Measurements from ENCODE around the gene TEKT3. TPM values are rescaled to one million over a fixed set of nuclear protein-coding genes. Genes with fewer than 3 reads are reported as not detected.
A peak's percentile ranks its signal among the peaks of the same experiment; 100 is the strongest.

The TEKT3 gene
- total RNA-seq, 4 donors from 2014 or later = not detected

DNA sequence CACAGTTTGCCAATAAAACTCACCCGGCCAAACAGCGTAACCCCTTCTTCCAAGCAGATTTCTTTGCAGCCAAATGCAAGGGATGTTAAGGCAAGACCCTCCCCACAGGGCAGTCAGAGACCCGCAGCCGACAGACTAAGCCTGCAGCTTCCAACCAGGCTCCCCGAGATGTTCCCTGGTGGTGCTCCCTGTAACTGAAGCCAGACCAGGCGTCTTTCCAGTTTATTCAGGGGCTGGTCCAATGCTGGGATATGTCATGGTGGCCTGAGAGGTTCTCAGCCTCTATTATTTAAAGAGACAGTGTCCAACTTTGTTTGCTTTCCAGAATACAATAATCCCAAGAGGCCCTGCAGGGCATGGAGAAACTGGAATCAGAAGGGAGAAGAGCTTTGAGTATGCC is 76.3 kb downstream of the TEKT3 start, which contains the start of gene PMP22:
TSS of gene PMP22 (minus strand) at position 196 of the 400 bp plus-strand sequence. CDS start 4,599 bp downstream, outside the sequence.
- no peaks in the 10 kb centered on the region for H3K9me3 ChIP-seq
- no peaks in the 10 kb centered on the region for H3K36me3 ChIP-seq
- peak within 1 kb of the TSS in 3 of 4 donors; percentile 11 to 78 (median 18) for H3K4me3 ChIP-seq
- H3K4me1 ChIP-seq = peaks cover 21 to 23% of the 10 kb centered on the region in 2 donors
- in situ Hi-C loops (cut with MboI; ENCODE audit: low sequenced_read_pairs in 4 of 4) (loop anchor here in 3 of 4 donors (25.0 kb wide), 1 partner anchor 147 kb away; no protein-coding TSS in a partner anchor), intact Hi-C loops (cut with DNase I; ENCODE audit: low total_unique reads) (no loop called here)
- no peaks in the 10 kb centered on the region for H3K27me3 ChIP-seq
- H3K27ac ChIP-seq = peak within 1 kb of the TSS; percentile 94 to 98 (median 96)
- no peak for ATAC-seq
- TF ChIP-seq POLR2A (IDR thresholded peaks at IDR 0.05) = peak in 1 of 2 donors; percentile 7
- TF ChIP-seq, protein P1, sequence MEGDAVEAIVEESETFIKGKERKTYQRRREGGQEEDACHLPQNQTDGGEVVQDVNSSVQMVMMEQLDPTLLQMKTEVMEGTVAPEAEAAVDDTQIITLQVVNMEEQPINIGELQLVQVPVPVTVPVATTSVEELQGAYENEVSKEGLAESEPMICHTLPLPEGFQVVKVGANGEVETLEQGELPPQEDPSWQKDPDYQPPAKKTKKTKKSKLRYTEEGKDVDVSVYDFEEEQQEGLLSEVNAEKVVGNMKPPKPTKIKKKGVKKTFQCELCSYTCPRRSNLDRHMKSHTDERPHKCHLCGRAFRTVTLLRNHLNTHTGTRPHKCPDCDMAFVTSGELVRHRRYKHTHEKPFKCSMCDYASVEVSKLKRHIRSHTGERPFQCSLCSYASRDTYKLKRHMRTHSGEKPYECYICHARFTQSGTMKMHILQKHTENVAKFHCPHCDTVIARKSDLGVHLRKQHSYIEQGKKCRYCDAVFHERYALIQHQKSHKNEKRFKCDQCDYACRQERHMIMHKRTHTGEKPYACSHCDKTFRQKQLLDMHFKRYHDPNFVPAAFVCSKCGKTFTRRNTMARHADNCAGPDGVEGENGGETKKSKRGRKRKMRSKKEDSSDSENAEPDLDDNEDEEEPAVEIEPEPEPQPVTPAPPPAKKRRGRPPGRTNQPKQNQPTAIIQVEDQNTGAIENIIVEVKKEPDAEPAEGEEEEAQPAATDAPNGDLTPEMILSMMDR (IDR thresholded peaks at IDR 0.05 in 4 of 5, conservative IDR thresholded peaks at IDR 0.05 in 1 of 5) = no peak
- peak; percentile 37 to 55 for DNase-seq

GRCh38 chr17:15264542-15264941 is 76.9 kb downstream of the TEKT3 start:
- in situ Hi-C loops (cut with MboI; ENCODE audit: low sequenced_read_pairs in 4 of 4) = loop anchor here in 3 of 4 donors (25.0 kb wide), 1 partner anchor 148 kb away; no protein-coding TSS in a partner anchor

DNA sequence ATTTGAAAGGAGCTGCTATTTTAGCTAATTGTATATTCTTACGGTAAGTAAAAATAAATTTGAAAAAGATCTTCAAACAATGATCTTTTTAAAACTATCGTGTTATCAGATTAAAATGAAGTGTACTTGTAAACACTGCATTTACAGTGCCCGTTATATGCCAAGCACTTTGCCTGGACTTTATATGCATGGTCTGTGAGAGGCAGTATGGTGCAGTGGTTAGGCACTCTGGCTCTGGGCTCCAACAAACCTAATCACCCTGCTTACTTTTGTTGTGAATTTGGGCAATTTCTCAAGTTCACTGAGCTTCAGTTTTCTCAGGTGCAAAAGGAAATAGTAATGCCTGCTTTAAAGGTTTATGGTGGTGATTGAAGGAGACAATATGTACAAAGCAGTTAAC is 77.7 kb downstream of the TEKT3 start:
- peaks cover 0 to 6% of the 10 kb centered on the region in 2 donors for H3K36me3 ChIP-seq
- ATAC-seq (no peak), DNase-seq (no peak)
- intact Hi-C loops (cut with DNase I; ENCODE audit: low total_unique reads) (loop anchor here (2.0 to 5.0 kb wide), 3 partner anchors 43 to 134 kb away; no protein-coding TSS in a partner anchor), in situ Hi-C loops (cut with MboI; ENCODE audit: low sequenced_read_pairs in 4 of 4) (loop anchor here in 3 of 4 donors (25.0 kb wide), 1 partner anchor 149 kb away; no protein-coding TSS in a partner anchor)
- H3K27me3 ChIP-seq = no peaks in the 10 kb centered on the region
- H3K4me1 ChIP-seq = peaks cover 25 to 28% of the 10 kb centered on the region in 2 donors
- H3K4me3 ChIP-seq = peak overlapping the region; percentile 78 to 97 (median 85)
- H3K27ac ChIP-seq = peak overlapping the region; percentile 94 to 98 (median 96)
- no peaks in the 10 kb centered on the region for H3K9me3 ChIP-seq
- no peak for TF ChIP-seq POLR2A (IDR thresholded peaks at IDR 0.05)

More at GRCh38 chr17:15264542-15264941, 76.9 kb downstream of the TEKT3 start:
- Histone ChIP-seq H3K27me3 (no peaks in the 10 kb centered on the region), H3K27ac (peak overlapping the region; percentile 94 to 98 (median 96)), H3K4me3 (peak overlapping the region in 3 of 4 donors; percentile 11 to 78 (median 18)), H3K36me3 (no peaks in the 10 kb centered on the region), H3K9me3 (no peaks in the 10 kb centered on the region), H3K4me1 (peaks cover 18 to 24% of the 10 kb centered on the region in 2 donors)
- intact Hi-C loops (cut with DNase I; ENCODE audit: low total_unique reads) = loop anchor here (5.0 kb wide), 1 partner anchor 133 kb away; no protein-coding TSS in a partner anchor
- peak; percentile 11 to 22 for ATAC-seq
- TF ChIP-seq, protein P1 (IDR thresholded peaks at IDR 0.05 in 4 of 5, conservative IDR thresholded peaks at IDR 0.05 in 1 of 5) = no peak
- peak; percentile 15 to 55 for TF ChIP-seq POLR2A (IDR thresholded peaks at IDR 0.05)
- peak; percentile 86 to 93 for DNase-seq

GRCh38 chr17:15263206-15263579 is 78.2 kb downstream of the TEKT3 start:
- TF ChIP-seq POLR2A (IDR thresholded peaks at IDR 0.05) = peak in 1 of 2 donors; percentile 39
- TF ChIP-seq, protein P1 (IDR thresholded peaks at IDR 0.05 in 4 of 5, conservative IDR thresholded peaks at IDR 0.05 in 1 of 5) = no peak
- Histone ChIP-seq H3K9me3 (no peaks in the 10 kb centered on the region), H3K4me3 (peak overlapping the region; percentile 78 to 97 (median 85)), H3K27me3 (no peaks in the 10 kb centered on the region), H3K4me1 (peaks cover 30 to 33% of the 10 kb centered on the region in 2 donors), H3K36me3 (peaks cover 0 to 11% of the 10 kb centered on the region in 2 donors), H3K27ac (peak overlapping the region; percentile 94 to 98 (median 96))
- ATAC-seq (peak; percentile 40 to 46), DNase-seq (peak; percentile 82 to 96)
- in situ Hi-C loops (cut with MboI; ENCODE audit: low sequenced_read_pairs in 4 of 4) = loop anchor here in 3 of 4 donors (25.0 kb wide), 1 partner anchor 149 kb away; no protein-coding TSS in a partner anchor
- intact Hi-C loops (cut with DNase I; ENCODE audit: low total_unique reads) = loop anchor here (2.0 to 5.0 kb wide), 3 partner anchors 44 to 134 kb away; no protein-coding TSS in a partner anchor

Measured in gastrocnemius medialis (tissue), 4 donors.